Endometrium (tissue), 2 donors: Measurements from ENCODE around the gene CSMD2.

Experiments
- FAIRE-seq: peaks from 2 replicates; lab custom pipeline; 2012; peaks lifted over from hg19 to GRCh38; lab: Jason Lieb, UNC
- donor health status: control.
- donor health status: control.

CSMD2 gene

DNA sequence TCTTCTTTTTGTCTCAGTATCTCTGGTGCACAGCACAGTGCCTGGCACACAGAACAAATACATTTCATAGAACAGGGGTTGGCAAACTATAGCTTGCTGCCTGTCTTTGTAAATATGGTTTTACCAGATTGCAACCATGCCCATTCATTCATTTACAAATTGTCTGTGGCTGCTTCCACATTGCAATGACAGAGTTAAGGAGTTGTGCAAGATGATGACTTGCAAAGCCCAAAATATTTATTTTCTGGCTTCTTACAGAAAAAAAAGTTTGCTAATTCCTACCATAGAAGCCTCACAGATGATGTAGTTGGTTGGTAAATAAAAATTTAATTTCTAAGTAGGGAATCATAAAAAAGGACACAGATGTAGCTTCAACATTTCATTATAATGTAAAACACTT is 312.3 kb downstream of the CSMD2 start:
- no peak for FAIRE-seq

DNA sequence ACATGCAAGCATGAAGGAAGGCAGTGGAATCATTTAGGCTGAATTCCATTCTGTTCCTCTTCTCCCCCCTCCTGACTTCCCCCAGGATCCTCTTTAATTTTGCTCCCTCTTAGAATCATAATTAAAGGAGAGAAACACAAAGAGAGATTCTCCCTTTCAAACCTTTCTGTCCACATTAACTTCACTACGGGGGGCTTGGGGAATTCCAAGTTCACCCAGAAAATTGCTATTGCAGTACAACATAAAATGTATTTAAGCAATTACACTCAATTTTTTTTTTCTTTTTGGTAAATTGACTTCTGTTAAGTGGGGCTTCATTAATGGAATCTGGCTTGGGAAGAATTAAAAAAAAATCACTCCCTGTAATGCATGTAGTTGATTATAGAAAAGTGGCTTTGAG is 314.5 kb downstream of the CSMD2 start:
- no peak for FAIRE-seq

DNA sequence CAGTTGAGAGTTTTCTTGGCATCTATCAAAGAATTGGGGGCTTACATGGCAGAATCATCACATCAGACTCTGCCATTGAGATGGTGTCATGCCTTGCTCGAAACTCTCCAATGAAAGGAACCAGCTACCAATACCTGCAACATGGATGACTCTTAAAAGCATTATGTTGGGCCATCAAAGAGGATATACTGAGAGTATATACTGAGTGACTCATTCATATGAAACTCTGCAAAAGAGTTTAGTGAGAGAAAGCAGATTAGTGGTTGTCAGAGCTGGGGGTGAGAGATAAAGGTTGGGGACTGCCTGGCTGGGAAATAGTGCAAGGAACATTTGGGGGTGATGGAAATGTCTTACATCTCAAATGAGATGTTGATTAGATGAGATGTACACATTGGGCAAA is 315.8 kb downstream of the CSMD2 start:
- FAIRE-seq: no peak

DNA sequence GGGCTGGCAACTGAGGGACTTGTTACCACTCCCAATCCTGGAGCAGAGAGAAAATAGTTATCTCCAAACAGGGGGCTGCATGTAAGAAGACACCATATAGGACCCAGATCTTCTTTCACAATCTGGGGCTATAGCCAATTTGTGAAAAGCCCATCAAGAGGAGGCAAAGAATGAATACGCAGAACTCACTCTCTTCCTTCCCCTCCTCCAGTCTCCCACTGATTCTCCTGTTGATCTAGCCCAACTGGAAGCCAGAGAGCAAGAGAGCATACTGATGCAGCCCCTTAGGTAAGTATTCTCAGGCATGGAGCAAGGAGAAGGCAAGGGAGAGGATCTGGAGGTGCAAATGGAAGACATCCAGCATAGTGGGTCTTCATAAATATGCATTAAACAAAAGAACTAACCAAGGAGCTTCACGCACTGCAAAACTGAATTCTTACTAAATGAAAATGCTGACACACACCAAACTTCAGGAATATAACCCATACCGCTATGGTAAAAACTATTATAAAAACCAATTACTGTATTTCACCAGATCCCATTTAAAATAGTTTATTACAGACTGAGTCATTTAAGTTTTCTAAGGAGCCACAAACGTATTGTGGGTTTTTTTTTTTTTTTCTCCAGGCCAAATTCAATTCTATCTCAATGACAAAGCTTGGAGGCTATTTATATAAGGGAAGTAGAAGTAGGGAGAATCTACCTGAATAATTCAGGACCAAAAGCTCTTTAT is 316.7 kb downstream of the CSMD2 start:
- FAIRE-seq: no peak

- no peak for FAIRE-seq
Observed at GRCh38 chr1:33846861-33847260, 318.2 kb downstream of the CSMD2 start.

- FAIRE-seq: no peak
Observed at GRCh38 chr1:33844166-33844565, 320.9 kb downstream of the CSMD2 start.

- FAIRE-seq: no peak
Observed at GRCh38 chr1:33842348-33842747, 322.7 kb downstream of the CSMD2 start.

DNA sequence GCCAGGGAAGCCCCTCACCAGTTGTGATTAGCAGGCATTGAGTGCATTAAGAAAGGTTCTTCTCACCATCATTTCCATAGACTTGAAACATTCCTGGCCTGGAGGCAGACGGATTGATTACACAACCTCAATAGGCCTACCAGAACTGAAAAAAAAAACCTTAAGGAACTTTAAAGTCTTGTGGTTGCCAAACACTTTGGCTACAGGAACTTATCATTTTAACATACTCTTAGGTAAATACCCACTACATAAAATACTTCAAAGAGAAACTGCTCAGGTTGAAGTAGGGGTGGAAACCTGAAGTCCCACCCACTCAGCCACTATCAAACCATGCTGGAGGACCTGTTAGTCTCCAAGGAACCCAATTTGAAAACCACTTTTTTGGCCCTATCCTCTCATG is 323.5 kb downstream of the CSMD2 start:
- no peak for FAIRE-seq

- FAIRE-seq: no peak
Observed at GRCh38 chr1:33837635-33838034, 327.4 kb downstream of the CSMD2 start.

- no peak for FAIRE-seq
Observed at GRCh38 chr1:33836911-33837310, 328.1 kb downstream of the CSMD2 start.

DNA sequence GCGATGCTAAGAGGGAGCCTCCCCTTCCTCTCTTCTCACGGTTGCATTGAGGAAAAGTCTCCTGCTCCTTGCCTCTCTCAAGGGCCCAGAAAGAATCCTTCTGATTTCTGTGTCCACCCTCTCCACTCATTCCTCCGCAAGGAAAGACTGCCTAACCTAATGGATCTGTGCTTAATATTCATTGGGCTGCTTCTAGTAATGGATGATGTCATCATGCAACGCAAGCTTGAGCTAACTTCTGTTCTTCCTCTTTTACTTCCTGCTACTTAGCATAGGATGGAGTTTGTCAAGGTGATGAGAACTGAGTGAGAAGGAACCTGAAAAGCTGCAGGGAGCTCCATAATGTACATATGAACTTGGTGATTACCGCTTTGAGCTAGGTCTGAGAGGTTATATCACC is 336.4 kb downstream of the CSMD2 start:
- FAIRE-seq: no peak

DNA sequence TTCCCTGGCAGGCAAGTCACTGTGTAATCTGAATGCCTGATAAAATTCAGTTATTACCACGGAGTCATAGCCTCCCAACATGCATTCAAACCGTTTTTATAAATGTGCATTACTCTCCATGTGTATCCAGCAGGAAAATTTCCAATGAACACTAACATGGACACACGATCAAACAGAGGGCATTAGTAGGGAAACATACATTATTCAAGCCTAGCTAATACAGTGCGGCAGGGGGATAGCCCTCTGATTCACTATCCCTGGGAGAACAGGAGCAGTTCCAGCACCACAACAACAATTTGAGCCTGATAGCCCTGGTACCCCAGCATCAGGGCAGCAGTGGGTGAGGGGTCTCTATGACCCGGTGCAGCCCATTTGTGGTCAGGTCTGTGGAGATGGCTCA is 337.0 kb downstream of the CSMD2 start:
- no peak for FAIRE-seq

DNA sequence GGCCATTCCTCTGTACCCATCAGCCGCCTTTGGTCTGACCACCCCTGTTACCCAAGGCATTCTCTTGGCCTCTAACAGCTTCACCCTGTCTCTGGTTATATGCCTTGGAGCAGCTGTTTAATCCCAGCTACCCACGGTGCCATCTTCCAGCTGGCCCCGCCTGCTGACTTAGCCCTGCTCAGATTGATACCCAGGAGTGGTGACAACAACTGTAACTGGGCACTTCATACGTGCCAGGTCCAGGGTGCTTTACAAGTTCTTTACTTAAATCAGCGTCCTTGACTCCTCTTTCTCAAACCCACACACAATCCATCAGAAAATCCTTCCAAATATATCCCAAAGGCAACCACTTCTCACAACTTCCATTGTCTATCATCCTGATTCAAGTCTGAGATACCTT is 338.3 kb downstream of the CSMD2 start:
- no peak for FAIRE-seq

GRCh38 chr1:33826311-33826710 is 338.7 kb downstream of the CSMD2 start:
- no peak for FAIRE-seq

DNA sequence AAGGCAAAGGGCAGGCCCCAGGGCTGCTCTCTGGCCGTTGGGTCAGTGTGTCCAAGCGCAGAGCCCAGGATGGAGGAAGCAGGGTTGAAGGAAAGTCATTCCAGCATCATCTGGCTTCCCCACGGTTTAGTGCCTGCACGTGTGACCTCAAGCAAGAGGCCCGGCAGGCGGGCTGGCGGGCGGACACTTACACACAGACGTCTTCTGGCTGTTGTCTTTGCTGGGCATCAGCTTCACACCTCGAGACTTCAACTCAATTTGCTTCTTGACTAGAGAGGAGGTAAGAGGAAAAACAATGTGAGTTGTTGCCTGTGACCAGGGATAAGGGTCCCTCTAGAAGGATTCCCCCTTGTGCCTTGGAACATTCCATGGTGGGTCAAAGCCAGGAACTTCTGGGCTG is 339.5 kb downstream of the CSMD2 start:
- FAIRE-seq: no peak

- no peak for FAIRE-seq
Observed at GRCh38 chr1:33824971-33825370, 340.1 kb downstream of the CSMD2 start.

- FAIRE-seq: no peak
Observed at GRCh38 chr1:33824321-33824720, 340.7 kb downstream of the CSMD2 start.

GRCh38 chr1:33823830-33824229 is 341.2 kb downstream of the CSMD2 start:
- no peak for FAIRE-seq

- no peak for FAIRE-seq
Observed at GRCh38 chr1:33823401-33823800, 341.6 kb downstream of the CSMD2 start.

GRCh38 chr1:33822396-33822795 is 342.6 kb downstream of the CSMD2 start:
- no peak for FAIRE-seq

GRCh38 chr1:33821291-33821690 is 343.7 kb downstream of the CSMD2 start:
- FAIRE-seq: no peak

DNA sequence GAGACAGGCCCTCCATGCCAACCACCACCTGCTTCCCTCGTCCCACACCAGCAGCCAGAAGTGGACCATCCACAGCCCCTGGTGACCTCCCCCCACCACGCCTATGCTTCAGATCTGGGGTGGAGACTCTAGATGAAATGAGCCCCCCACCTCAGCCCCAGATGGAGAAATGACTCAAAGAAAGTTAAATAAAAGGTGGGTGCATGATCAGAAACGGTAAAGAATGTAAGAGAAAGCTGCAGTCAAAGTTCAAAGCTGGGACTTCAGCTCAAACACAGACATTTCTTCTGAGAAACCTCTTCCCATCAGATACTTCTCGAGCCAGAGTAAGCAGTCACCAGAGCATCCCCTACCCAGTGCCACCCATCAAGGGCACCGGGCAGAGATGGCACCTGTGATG is 344.2 kb downstream of the CSMD2 start:
- no peak for FAIRE-seq

GRCh38 chr1:33819913-33820311 is 345.1 kb downstream of the CSMD2 start:
- no peak for FAIRE-seq

- no peak for FAIRE-seq
Observed at GRCh38 chr1:33819290-33819912, 345.6 kb downstream of the CSMD2 start.
